Naive thymus-derived CD4-positive, alpha-beta T cell (primary cell): ENCODE data around the gene CHMP1B. TPM values are rescaled to one million over a fixed set of nuclear protein-coding genes. Genes with fewer than 3 reads are reported as not detected.
"Not testable (repeated sequence)": the region's sequence is repeated elsewhere in the genome, so short reads cannot be mapped to it uniquely, and the experiment has no call there.

Experiments used
- ATAC-seq: fragments of 150-1000 bp; cut with Tn5 transposase; 2 replicates; pipeline ENCODE4 v1.10.0; 2021; ENCODE audit warnings: mild to moderate bottlenecking, moderate library complexity
- CTCF ChIA-PET: fragments of 350-600 bp; sonication (Branson Sonifier 250); formaldehyde crosslinking; loops from one replicate; lab custom pipeline; 2021; ENCODE audit warnings: antibody characterized with exemption; lab: Charles Lee
- POLR2A ChIA-PET: fragments of 350-600 bp; sonication (Branson Sonifier 250); formaldehyde crosslinking; loops from one replicate; lab custom pipeline; 2021; ENCODE audit warnings: antibody characterized with exemption, inconsistent platforms; lab: Charles Lee
- DNase-seq, 9 donors: peaks; one replicate each; pipeline versions ENCODE4 v3.0.0 to v3.0.0-alpha.2; 2020 to 2022; ENCODE audit warnings: mixed read lengths in 1 of 9
- H3K27ac ChIP-seq: one replicate; pipeline ENCODE4 v1.7.0; 2013; ENCODE audit warnings: mild to moderate bottlenecking, low read depth, low read length, moderate library complexity
- H3K27me3 ChIP-seq, 2 donors: one replicate each; pipeline ENCODE4 v1.7.0; 2013; ENCODE audit warnings: low read length in 2 of 2, mild to moderate bottlenecking in 2 of 2, moderate library complexity in 2 of 2; ENCODE audit not compliant: control insufficient read depth in 2 of 2, insufficient read depth in 2 of 2
- H3K36me3 ChIP-seq, 3 experiments: 1 replicate in 2 of 3; 2 replicates in 1 of 3; pipeline ENCODE4 v1.7.0; 2013; ENCODE audit warnings: low read length in 3 of 3, mild to moderate bottlenecking in 3 of 3, moderate library complexity in 1 of 3; ENCODE audit not compliant: insufficient read depth in 3 of 3, control insufficient read depth in 2 of 3
- H3K4me1 ChIP-seq, 2 donors: one replicate each; pipeline ENCODE4 v1.7.0; 2013; ENCODE audit warnings: low read length in 2 of 2, mild to moderate bottlenecking in 2 of 2, moderate library complexity in 1 of 2; ENCODE audit not compliant: control insufficient read depth in 2 of 2, insufficient read depth in 2 of 2
- H3K4me3 ChIP-seq: 2 replicates; pipeline ENCODE4 v1.7.0; 2013; ENCODE audit warnings: mild to moderate bottlenecking, low read length
- H3K9me3 ChIP-seq, 3 experiments: 1 replicate in 2 of 3; 2 replicates in 1 of 3; pipeline ENCODE4 v1.7.0; 2013; ENCODE audit warnings: low read length in 3 of 3; ENCODE audit not compliant: control insufficient read depth in 2 of 3
- H3K27ac Mint-ChIP-seq, 9 donors: one replicate each; pipeline ENCODE4 v1.8.0; 2020 to 2022; ENCODE audit warnings: mixed read lengths in 9 of 9, mild to moderate bottlenecking in 8 of 9, moderate library complexity in 5 of 9, inconsistent platforms in 2 of 9
- H3K27me3 Mint-ChIP-seq, 5 donors: one replicate each; pipeline ENCODE4 v1.8.0; 2021 to 2022; ENCODE audit warnings: mixed read lengths in 5 of 5, mild to moderate bottlenecking in 1 of 5
- H3K36me3 Mint-ChIP-seq, 5 donors: one replicate each; pipeline ENCODE4 v1.8.0; 2020 to 2022; ENCODE audit warnings: mixed read lengths in 5 of 5, mild to moderate bottlenecking in 3 of 5, inconsistent platforms in 1 of 5
- H3K4me1 Mint-ChIP-seq, 7 donors: one replicate each; pipeline ENCODE4 v1.8.0; 2020 to 2022; ENCODE audit warnings: mixed read lengths in 7 of 7, mild to moderate bottlenecking in 3 of 7, inconsistent platforms in 1 of 7
- H3K4me3 Mint-ChIP-seq, 10 donors: one replicate each; pipeline ENCODE4 v1.8.0; 2020 to 2022; ENCODE audit warnings: mild to moderate bottlenecking in 10 of 10, mixed read lengths in 10 of 10, moderate library complexity in 6 of 10, inconsistent platforms in 2 of 10
- H3K9me3 Mint-ChIP-seq, 11 donors: one replicate each; pipeline ENCODE4 v1.8.0; 2020 to 2022; ENCODE audit warnings: mixed read lengths in 11 of 11, mild to moderate bottlenecking in 4 of 11, inconsistent platforms in 1 of 11, moderate library complexity in 1 of 11
- intact Hi-C, 2 donors: fragments of 100-400 bp; cut with micrococcal nuclease; formaldehyde crosslinking; loops; one replicate each; pipeline ENCODE4 v1.15.1; 2023
- polyA plus RNA-seq, 2 donors: library from polyadenylated mRNA; unstranded; fragments of 300-500 nt; fragmentation: Illumina TruSeq; gene quantifications; one replicate each; pipeline ENCODE4 v1.2.3, GENCODE V29; 2021
- total RNA-seq, 6 experiments: library from RNA in 5 of 6; stranded (reverse) in 5 of 6; gene quantifications; 1 replicate in 5 of 6; 2 replicates in 1 of 6; pipeline ENCODE4 v1.2.3 and lab custom pipeline; 2021 to 2026

CHMP1B gene
- total and polyA plus RNA-seq, 7 experiments from 2014 or later, result 27.2 to 115 (median 54.2) TPM

DNA sequence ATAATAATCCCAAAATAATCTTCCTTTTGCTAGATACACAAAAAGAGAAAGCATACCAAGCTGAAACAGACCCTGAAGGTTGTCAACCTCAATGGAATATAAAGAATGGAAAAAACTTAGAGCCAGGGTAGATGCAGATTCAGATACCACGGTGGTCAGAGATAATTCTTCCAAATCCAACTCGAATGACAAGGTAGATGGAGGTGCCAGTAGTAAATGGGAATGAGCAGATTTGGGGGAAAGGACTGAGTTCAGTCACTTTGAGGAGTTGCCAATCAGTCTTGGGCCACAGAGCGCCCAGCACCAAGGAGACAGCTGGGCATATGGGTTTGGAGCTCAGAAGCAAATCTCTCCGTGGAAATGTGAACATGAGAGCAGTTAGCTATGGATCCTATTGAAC is 3.4 kb upstream of the CHMP1B start:
- peaks cover 0 to 4% (median 0%) of the 10 kb centered on the region in 3 experiments for H3K36me3 ChIP-seq
- peaks cover 0 to 15% (median 0%) of the 10 kb centered on the region in 5 donors for H3K27me3 Mint-ChIP-seq
- no peaks in the 10 kb centered on the region for H3K9me3 ChIP-seq
- H3K4me1 Mint-ChIP-seq, result peaks cover 16 to 35% (median 27%) of the 10 kb centered on the region in 7 donors
- H3K27ac Mint-ChIP-seq, result peak overlapping the region in 8 of 9 donors; percentile 4 to 100 (median 56)
- H3K36me3 Mint-ChIP-seq, result peaks cover 0 to 4% (median 3%) of the 10 kb centered on the region in 5 donors
- ATAC-seq, result no peak
- H3K4me3 ChIP-seq, result no peak overlapping the region
- no peaks in the 10 kb centered on the region for H3K9me3 Mint-ChIP-seq
- H3K4me1 ChIP-seq, result peaks cover 7 to 11% of the 10 kb centered on the region in 2 donors
- H3K4me3 Mint-ChIP-seq, result peak overlapping the region in 1 of 10 donors; percentile 2
- no peaks in the 10 kb centered on the region for H3K27me3 ChIP-seq
- no peak for DNase-seq
- H3K27ac ChIP-seq, result no peak overlapping the region
- intact Hi-C loops, result no loop called here
- CTCF ChIA-PET, result no interaction called here
- POLR2A ChIA-PET, result no interaction called here

DNA sequence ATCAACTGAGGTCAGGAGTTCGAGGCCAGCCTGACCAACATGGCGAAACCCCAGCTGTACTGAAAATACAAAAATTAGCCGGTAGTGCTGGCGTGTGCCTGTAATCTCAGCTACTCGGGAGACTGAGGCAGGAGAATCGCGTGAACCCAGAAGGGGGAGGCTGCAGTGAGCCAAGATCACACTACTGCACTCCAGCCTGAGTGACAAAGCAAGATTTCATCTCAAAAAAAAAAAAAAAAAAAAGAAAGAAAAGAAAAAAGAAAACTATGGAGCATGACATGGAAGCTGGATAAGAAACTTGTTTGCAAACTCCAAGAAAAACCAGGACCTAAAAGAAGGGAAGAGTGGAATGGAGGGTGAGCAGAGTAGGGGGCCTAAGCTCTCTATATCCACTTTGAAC is 1.9 kb upstream of the CHMP1B start:
- peaks cover 16 to 50% (median 40%) of the 10 kb centered on the region in 7 donors for H3K4me1 Mint-ChIP-seq
- peaks cover 0 to 15% (median 0%) of the 10 kb centered on the region in 5 donors for H3K27me3 Mint-ChIP-seq
- H3K4me3 Mint-ChIP-seq, result peak overlapping the region in 8 of 10 donors; percentile 46 to 100 (median 92)
- intact Hi-C loops, result no loop called here
- Histone ChIP-seq H3K27ac (peak overlapping the region; percentile 96), H3K4me1 (peaks cover 19 to 21% of the 10 kb centered on the region in 2 donors), H3K27me3 (no peaks in the 10 kb centered on the region), H3K9me3 (no peaks in the 10 kb centered on the region), H3K36me3 (peaks cover 0 to 4% (median 0%) of the 10 kb centered on the region in 3 experiments), H3K4me3 (no peak overlapping the region)
- ATAC-seq (no peak), DNase-seq (no peak)
- CTCF ChIA-PET, result interaction anchor here (1.6 kb wide), 1 partner anchor 149 kb away, joined by 3 read pairs; no protein-coding TSS in a partner anchor
- peak overlapping the region; percentile 23 to 100 (median 100) for H3K27ac Mint-ChIP-seq
- peaks cover 0 to 4% (median 3%) of the 10 kb centered on the region in 5 donors for H3K36me3 Mint-ChIP-seq
- H3K9me3 Mint-ChIP-seq, result no peaks in the 10 kb centered on the region
- POLR2A ChIA-PET, result interaction anchor here (0.6 to 1.2 kb wide), 5 partner anchors 28 to 1777 kb away, joined by 3 to 6 read pairs (median 3); no protein-coding TSS in a partner anchor

DNA sequence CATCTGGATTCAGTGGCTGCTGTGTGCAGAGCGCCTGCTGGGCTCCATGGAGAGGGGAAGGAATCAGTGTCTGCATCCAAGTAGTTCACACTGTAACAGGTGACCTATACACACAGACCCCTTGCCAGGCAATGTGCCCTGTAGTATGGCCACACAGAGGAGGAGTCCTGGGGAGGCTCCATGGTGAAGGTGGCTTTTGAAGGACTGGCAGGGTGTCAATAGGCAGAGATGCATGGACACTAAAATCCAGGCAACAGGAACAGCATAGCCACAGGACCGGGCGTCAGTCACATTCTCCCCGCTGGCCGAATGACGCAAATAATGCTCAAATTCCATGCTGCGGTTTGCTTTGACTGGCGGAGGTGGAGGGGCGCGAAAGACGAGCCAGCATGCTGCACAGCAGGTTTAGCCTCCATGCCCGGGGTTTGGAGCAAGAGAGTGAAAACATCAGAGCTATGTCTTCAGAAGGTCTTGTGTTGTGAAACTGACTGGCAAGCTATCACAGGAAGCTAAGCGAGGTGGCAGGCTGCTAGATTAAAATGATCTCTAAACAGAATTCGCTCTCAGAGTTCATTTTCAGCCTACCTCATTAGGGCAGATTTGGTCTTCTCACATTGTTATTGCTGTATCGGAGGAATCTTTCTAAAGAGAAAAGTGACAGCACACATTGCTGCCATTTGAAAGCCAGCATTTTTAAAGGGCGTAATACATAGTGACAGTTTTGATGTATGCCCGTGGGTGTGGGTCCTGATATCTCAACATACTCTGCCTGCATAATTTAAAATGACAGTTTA is 1.2 kb upstream of the CHMP1B start:
- DNase-seq (peak; percentile 42 to 84 (median 65)), ATAC-seq (peak; percentile 55)
- no peaks in the 10 kb centered on the region for H3K27me3 ChIP-seq
- Mint-ChIP-seq H3K36me3 (peaks cover 2 to 4% (median 3%) of the 10 kb centered on the region in 5 donors), H3K9me3 (no peaks in the 10 kb centered on the region), H3K4me1 (peaks cover 16 to 57% (median 45%) of the 10 kb centered on the region in 7 donors), H3K4me3 (peak overlapping the region; percentile 89 to 100 (median 100)), H3K27ac (peak overlapping the region; percentile 97 to 100 (median 100)), H3K27me3 (peaks cover 0 to 13% (median 0%) of the 10 kb centered on the region in 5 donors)
- ChIA-PET POLR2A (interaction anchor here (0.6 to 3.8 kb wide), 17 partner anchors 9 to 1936 kb away, joined by 3 to 36 read pairs (median 4); partner anchors contain the start of genes AFG3L2, CEP76, IMPA2 and MPPE1), CTCF (interaction anchor here (1.6 kb wide), 1 partner anchor 149 kb away, joined by 3 read pairs; no protein-coding TSS in a partner anchor)
- H3K9me3 ChIP-seq, result no peaks in the 10 kb centered on the region
- peak overlapping the region; percentile 96 for H3K27ac ChIP-seq
- peaks cover 0 to 4% (median 0%) of the 10 kb centered on the region in 3 experiments for H3K36me3 ChIP-seq
- H3K4me1 ChIP-seq, result peaks cover 19 to 21% of the 10 kb centered on the region in 2 donors
- H3K4me3 ChIP-seq, result peak overlapping the region; percentile 88
- intact Hi-C loops, result loop anchor here (1.0 to 5.0 kb wide), 8 partner anchors 118 to 1937 kb away; partner anchors contain the start of genes AFG3L2 (in 1 of the 2), CEP76 (in 1 of the 2) and PSMG2 (in 1 of the 2)

DNA sequence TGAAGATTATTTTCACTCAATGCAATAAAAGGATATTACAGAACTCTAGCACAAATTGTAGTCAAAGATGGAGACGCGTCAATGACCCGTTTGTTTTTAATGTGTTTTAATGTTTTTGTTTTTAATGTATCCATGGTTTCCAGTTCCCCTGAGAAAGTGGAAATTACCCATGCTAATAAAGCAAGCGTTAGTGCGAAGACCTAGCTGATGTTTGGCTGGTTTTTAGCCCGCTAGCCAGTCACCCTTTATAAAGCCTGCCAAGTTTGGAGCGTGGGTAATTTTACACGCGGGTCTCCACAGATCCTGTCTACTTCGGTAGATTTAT is 430 bp upstream of the CHMP1B start:
- ChIA-PET POLR2A (interaction anchor here (0.6 to 3.8 kb wide), 16 partner anchors 10 to 1937 kb away, joined by 3 to 36 read pairs (median 4); partner anchors contain the start of genes AFG3L2, CEP76, IMPA2 and MPPE1), CTCF (no interaction called here)

DNA sequence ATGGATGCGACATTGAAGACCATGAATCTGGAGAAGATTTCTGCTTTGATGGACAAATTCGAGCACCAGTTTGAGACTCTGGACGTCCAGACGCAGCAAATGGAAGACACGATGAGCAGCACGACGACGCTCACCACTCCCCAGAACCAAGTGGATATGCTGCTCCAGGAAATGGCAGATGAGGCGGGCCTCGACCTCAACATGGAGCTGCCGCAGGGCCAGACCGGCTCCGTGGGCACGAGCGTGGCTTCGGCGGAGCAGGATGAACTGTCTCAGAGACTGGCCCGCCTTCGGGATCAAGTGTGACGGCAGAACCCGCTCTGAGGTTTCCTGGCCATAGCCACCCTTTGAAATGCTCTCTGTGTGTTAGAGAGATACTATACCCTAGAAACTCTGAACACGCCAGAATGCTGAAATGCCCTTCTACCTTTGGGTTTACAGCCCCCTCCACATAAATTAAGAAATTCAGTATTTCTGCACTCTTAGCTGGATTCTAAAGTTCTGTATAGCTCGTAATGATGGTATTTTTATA is 659 bp downstream of the CHMP1B start:
- H3K27ac Mint-ChIP-seq, result peak overlapping the region; percentile 97 to 100 (median 100)
- Histone ChIP-seq H3K4me1 (peaks cover 19 to 21% of the 10 kb centered on the region in 2 donors), H3K36me3 (peaks cover 0 to 4% (median 0%) of the 10 kb centered on the region in 3 experiments), H3K9me3 (no peaks in the 10 kb centered on the region), H3K27ac (peak overlapping the region; percentile 96), H3K27me3 (no peaks in the 10 kb centered on the region), H3K4me3 (peak overlapping the region; percentile 88)
- H3K36me3 Mint-ChIP-seq, result peaks cover 2 to 8% (median 3%) of the 10 kb centered on the region in 5 donors
- H3K4me3 Mint-ChIP-seq, result peak overlapping the region; percentile 89 to 100 (median 100)
- peaks cover 17 to 64% (median 50%) of the 10 kb centered on the region in 7 donors for H3K4me1 Mint-ChIP-seq
- H3K27me3 Mint-ChIP-seq, result peaks cover 0 to 13% (median 0%) of the 10 kb centered on the region in 5 donors
- DNase-seq (peak; percentile 41 to 61 (median 56)), ATAC-seq (peak; percentile 33)
- intact Hi-C loops, result loop anchor here (1.0 to 5.0 kb wide), 14 partner anchors 56 to 1939 kb away; partner anchors contain the start of genes AFG3L2 (in 2 of the 2), IMPA2 (in 2 of the 2), MPPE1 (in 2 of the 2) and CEP192 (in 1 of the 2)
- H3K9me3 Mint-ChIP-seq, result no peaks in the 10 kb centered on the region
- ChIA-PET POLR2A (interaction anchor here (0.6 to 3.8 kb wide), 6 partner anchors 37 to 1938 kb away, joined by 3 to 36 read pairs (median 5); partner anchors contain the start of genes MPPE1 and VAPA), CTCF (no interaction called here)

More for the DNA sequence above, 430 bp upstream of the CHMP1B start:
- Histone ChIP-seq H3K27ac (peak overlapping the region; percentile 96), H3K36me3 (peaks cover 0 to 4% (median 0%) of the 10 kb centered on the region in 3 experiments), H3K9me3 (no peaks in the 10 kb centered on the region), H3K4me3 (peak overlapping the region; percentile 88), H3K4me1 (peaks cover 19 to 21% of the 10 kb centered on the region in 2 donors), H3K27me3 (no peaks in the 10 kb centered on the region)
- intact Hi-C loops, result loop anchor here (1.0 to 5.0 kb wide), 15 partner anchors 58 to 1938 kb away; partner anchors contain the start of genes AFG3L2 (in 2 of the 2), IMPA2 (in 2 of the 2), MPPE1 (in 2 of the 2) and CEP192 (in 1 of the 2)
- DNase-seq (peak in 1 of 9 donors; percentile 74), ATAC-seq (peak; percentile 60)
- Mint-ChIP-seq H3K27ac (peak overlapping the region; percentile 97 to 100 (median 100)), H3K27me3 (peaks cover 0 to 13% (median 0%) of the 10 kb centered on the region in 5 donors), H3K4me1 (peaks cover 16 to 62% (median 50%) of the 10 kb centered on the region in 7 donors), H3K4me3 (peak overlapping the region; percentile 89 to 100 (median 100)), H3K36me3 (peaks cover 2 to 8% (median 3%) of the 10 kb centered on the region in 5 donors), H3K9me3 (no peaks in the 10 kb centered on the region)

DNA sequence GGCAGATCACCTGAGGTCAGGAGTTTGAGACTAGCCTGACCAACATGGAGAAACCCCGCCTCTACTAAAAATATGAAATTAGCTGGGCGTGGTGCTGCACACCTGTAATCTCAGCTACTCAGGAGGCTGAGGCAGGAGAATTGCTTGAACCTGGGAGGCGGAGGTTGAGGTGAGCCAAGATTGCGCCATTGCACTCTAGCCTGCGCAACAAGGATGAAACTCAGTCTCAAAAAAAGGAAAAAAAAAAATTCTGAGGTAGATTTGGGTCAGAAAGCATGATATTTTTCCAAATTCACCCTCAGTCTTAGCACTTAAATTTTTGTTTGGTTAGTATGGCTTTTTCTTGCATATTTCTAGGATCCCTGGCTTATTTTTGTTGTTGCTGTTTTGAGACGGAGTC is 3.3 kb downstream of the CHMP1B start:
- peak overlapping the region in 4 of 10 donors; percentile 43 to 100 (median 50) for H3K4me3 Mint-ChIP-seq
- H3K27me3 ChIP-seq, result not testable (repeated sequence)
- H3K4me1 Mint-ChIP-seq, result peaks cover 28 to 76% (median 56%) of the 10 kb centered on the region in 7 donors

More for the DNA sequence above, 3.3 kb downstream of the CHMP1B start:
- POLR2A ChIA-PET, ATAC-seq, H3K27me3 Mint-ChIP-seq, H3K36me3 Mint-ChIP-seq, H3K9me3 ChIP-seq, H3K27ac ChIP-seq, H3K36me3 ChIP-seq, H3K4me3 ChIP-seq, DNase-seq, CTCF ChIA-PET, H3K9me3 Mint-ChIP-seq: not testable (repeated sequence)
- H3K27ac Mint-ChIP-seq, result peak overlapping the region in 5 of 9 donors; percentile 11 to 59 (median 48)
- intact Hi-C loops, result loop anchor here in 1 of 2 donors (5.0 kb wide), 2 partner anchors 122 to 1523 kb away; no protein-coding TSS in a partner anchor
- peaks cover 19% of the 10 kb centered on the region in 2 donors for H3K4me1 ChIP-seq
